ENCODE data around the gene ZNF174.

The ZNF174 gene

DNA sequence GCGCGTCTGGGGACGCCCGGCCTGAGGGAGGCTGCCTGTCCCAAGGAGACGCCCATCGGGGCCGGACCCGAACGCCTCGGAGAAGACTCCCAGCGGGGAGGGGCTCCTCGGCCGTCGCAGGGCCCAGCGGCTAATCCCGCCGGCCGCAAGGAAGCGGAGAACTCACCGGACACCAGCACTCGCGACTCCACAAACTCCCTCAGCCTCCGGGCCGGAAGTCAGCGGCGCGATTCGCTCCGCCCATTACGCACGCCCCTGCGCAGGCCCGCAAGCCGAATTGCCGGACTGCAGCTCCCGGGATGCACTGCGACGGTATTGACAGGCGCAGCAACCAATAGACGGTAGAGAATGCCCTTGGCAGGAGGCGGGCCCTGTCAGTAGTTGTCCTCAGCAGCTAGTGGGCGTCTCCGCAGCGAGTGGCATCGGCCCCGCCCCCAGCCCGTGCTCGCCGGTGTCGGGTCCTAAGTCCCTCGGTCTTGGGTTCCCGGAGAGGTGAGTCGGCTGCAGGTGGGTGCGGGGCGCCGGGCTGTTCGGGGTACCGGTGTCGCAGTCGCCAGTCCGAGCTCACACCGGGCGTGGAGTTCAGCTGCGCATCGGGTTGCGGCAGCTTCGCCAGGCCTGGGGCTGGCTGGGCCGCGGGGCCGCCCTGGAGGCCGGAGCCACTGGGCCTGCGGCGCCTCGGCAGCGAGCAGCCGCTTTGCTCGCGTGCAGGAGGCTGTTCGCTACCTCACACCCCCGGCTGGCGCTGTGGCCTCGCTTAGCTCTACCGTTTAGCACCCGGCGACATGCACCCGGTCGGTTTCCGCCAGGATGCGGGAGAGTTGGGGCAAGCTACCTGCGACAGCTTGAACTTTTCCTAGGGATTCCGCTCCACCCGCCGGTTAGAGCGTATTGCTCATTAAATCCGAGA, at the start of gene ZNF174, which contains the start of gene ZSCAN32:
ZNF174 (plus strand) TSS at position 437 of the 910 bp plus-strand sequence. CDS start 790 bp downstream, outside the sequence.
ZSCAN32 (minus strand) TSS at position 226 of the 910 bp plus-strand sequence. CDS start 3,447 bp downstream, outside the sequence.
- DNase-seq (ENCODE audit: low read depth in 2 of 2), result peak; percentile 94

DNA sequence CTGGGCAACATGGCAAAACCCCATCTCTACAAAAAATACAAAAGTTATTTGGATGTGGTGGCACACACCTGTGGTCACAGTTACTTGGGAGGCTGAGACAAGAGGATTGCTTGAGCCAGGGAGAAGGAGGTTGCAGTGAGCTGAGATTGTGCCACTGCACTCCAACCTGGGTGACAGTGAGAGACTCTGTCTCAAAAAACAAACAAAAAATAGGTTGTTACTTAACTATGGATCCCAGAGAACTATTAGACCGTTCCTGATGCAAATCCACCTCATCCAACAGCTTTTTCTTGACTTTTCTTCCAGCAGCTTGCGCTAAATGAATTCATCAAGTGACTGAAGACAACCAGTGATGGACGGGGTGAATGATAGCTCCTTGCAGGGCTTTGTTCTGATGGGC, 45.4 kb upstream of the ZNF174 start, which contains the start of gene OR2C1:
OR2C1 (plus strand) TSS at position 301 of the 400 bp plus-strand sequence; CDS start at position 353, 52 bp downstream.
- DNase-seq (ENCODE audit: low read depth in 2 of 2), result no peak

- no peak for DNase-seq (ENCODE audit: low read depth in 2 of 2)
Observed at GRCh38 chr16:3356118-3356517, 44.9 kb upstream of the ZNF174 start.

DNA sequence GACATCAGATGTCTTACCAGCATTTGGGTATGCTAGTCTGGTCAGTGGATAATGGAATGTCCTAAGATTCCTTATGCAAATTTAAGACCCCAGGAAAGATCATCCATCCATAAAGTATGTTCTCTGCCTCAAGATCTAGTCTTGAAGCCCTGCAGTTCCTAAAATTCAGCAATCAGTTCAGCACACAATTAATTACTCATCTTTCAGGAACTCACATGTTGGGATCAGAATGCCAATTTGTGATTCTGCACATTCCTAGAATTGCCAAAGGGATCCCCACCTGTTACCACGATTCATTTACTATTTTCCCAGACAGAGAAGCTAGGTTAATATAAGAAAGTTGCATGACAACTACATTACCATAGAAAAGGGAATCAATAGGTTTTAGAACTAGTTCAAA, 42.1 kb upstream of the ZNF174 start:
- no peak for DNase-seq (ENCODE audit: low read depth in 2 of 2)

- no peak for DNase-seq (ENCODE audit: low read depth in 2 of 2)
Observed at GRCh38 chr16:3362931-3363330, 38.1 kb upstream of the ZNF174 start.

DNA sequence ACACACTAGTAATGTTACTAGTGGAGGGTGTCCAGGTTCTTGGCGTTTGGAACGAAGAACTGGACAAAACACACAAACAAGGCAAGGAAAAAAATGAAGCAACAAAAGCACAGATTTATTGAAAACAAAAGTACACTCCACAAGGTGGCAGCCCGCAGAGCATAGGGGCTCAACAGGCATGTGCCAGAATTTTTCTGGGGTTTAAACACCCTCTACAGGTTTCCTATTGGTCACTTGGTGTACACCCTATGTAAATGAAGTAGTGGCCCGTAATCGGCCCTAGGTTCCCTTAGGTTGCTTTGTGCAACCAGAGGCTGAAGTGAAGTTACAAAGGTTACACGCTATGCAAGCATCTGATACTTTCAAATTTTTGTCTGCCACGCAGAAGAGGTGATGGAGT, 37.2 kb upstream of the ZNF174 start:
- DNase-seq (ENCODE audit: low read depth in 2 of 2), result no peak

DNA sequence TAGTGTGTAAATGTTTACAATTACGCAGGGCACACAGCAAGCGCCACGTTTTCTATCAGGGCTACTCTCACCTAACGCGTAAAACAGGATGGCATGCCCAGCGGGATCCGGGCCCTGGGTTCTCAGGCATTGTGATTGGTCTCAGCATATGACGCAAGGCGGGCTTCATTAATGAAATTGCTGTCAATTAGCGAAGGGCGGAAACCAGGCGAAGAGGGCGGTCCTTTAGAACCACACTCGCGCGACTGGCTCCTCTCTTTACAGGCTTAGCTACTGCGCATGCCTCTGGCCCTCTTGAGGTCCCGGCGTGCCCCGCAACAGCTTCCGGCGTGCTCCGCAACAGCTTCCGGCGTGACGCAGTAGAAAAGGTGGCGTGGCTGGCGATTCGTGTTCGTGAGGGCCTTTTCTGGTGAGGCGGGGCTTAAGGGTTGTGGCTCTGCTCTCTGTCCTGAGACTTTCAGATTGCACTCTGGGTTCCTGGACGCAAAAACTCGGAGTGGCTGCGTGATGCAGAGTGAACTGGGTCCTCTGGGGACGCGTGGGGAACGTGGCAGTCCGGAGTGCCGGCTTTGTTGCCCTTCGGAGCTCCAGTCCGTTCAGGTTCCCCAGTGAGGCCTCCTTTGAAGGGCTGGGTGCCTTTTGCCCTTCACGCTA, 36.1 kb upstream of the ZNF174 start:
- DNase-seq (ENCODE audit: low read depth in 2 of 2), result peak; percentile 55 to 61

- DNase-seq (ENCODE audit: low read depth in 2 of 2), result no peak
Observed at GRCh38 chr16:3369073-3369472, 31.9 kb upstream of the ZNF174 start.

DNA sequence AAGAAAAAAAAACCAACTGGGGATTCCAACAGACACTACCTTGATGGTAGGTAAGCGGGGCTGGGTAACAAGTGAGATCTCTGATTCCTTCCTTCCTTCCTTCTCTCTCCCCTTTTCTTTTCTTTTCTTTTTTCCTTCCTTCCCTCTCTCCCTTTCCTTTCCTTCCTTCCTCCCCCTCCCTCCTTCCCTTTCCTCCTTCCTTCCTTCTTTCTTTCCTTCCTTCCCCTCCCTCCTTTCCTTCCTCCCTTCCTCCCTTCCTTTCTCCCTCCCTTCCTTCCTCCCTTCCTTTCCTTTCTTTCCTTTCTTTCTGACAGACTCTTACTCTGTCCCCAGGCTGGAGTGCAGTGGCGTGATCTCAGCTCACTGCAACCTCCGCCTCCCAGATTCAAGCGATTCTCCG, 25.3 kb upstream of the ZNF174 start:
- no peak for DNase-seq (ENCODE audit: low read depth in 2 of 2)

DNA sequence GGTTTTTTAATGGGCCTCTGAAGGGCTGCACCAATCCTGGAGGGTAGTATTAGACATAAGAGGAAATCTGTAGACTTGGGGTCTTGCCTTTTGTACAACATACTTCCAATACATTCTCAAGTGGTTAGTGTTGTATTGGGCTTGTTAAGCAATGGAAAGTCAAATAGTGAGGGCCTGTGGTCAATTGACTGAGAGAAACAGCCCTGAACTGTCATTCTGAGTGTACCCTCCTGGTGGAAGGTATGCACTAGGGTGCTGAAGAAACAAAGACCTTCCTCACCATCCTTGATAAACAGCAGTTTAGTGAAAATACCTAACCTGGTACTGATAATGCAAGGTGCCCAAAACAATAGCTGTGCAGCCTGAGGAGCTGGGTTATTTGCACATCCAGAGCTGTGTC, 23.1 kb upstream of the ZNF174 start:
- no peak for DNase-seq (ENCODE audit: low read depth in 2 of 2)

- DNase-seq (ENCODE audit: low read depth in 2 of 2), result no peak
Observed at GRCh38 chr16:3383045-3383448, 18.0 kb upstream of the ZNF174 start.

DNA sequence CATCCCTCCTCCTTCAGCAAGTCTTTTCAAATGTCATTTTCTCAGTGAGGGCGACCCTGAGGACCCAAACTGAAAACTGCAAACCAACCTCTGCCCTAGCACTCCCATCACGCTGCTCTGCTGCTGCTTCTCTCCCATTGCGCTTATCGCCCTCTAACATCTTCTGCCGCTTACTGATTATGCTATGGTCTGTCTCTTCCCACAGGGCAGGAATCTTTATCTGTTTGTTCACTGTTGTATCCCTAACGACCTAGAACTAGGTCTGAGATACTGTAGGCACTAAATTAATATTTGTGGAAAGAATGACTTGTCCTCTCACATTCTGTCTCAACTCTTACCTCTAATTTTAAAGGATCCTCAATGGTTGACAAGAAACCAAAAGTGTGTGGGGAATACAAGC, 12.7 kb upstream of the ZNF174 start:
- DNase-seq (ENCODE audit: low read depth in 2 of 2), result no peak

DNA sequence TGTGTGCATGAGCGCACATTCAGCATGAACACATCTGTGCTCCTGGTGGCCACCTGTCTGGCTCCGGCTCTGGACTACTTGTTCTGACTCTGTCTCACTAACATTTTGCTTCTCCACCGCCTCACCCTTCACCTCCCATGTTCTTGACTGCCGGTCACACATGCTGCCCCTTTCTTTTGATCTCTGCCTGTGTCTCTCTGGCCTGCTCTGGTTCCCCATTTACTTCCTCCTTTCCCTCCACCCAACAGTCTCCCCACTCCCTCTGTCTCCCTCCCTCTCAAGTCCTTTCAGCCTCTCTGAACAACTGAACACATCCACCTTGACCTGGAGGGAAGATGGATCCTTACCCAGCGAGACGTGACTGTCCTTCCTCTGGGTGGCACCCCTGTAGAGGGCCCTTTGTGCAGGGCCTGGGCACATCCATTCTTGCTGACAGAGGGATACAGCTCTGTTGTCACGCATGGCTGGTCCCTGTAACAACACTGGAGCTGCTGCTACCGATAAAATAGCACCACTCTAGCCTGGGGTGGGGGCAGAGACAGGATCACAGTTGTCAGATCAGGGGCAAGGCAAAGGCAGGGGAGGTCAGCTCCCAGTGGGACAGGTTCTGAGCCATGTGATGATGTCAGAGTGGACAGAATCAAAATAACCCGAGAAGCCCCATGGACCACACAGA, 11.2 kb upstream of the ZNF174 start:
- DNase-seq (ENCODE audit: low read depth in 2 of 2), result no peak

GRCh38 chr16:3400446-3400778, 603 bp upstream of the ZNF174 start:
- DNase-seq (ENCODE audit: low read depth in 2 of 2), result no peak

DNA sequence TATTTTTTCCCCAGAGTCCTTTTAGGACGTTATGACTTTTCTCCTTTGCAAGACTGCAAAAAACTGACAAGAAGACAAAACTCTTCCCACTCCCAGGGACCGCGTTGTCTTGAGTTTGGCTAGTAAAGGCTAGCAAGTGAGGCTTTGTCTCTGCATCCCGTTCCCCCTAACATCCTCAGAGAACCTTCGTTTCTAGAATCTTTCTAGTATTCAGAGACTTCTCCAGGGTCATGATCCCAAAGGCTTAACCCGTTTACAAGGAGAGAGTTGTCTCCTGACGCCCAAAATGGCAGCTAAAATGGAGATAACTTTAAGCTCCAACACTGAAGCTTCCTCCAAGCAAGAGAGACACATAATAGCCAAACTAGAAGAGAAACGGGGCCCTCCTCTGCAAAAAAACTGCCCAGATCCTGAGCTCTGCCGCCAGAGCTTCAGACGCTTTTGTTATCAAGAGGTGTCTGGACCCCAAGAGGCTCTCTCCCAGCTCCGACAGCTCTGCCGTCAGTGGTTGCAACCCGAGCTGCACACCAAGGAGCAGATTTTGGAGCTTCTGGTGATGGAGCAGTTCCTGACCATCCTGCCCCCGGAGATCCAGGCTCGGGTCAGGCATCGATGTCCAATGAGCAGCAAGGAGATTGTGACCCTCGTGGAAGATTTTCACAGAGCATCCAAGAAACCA, 843 bp downstream of the ZNF174 start:
- no peak for DNase-seq (ENCODE audit: low read depth in 2 of 2)

DNA sequence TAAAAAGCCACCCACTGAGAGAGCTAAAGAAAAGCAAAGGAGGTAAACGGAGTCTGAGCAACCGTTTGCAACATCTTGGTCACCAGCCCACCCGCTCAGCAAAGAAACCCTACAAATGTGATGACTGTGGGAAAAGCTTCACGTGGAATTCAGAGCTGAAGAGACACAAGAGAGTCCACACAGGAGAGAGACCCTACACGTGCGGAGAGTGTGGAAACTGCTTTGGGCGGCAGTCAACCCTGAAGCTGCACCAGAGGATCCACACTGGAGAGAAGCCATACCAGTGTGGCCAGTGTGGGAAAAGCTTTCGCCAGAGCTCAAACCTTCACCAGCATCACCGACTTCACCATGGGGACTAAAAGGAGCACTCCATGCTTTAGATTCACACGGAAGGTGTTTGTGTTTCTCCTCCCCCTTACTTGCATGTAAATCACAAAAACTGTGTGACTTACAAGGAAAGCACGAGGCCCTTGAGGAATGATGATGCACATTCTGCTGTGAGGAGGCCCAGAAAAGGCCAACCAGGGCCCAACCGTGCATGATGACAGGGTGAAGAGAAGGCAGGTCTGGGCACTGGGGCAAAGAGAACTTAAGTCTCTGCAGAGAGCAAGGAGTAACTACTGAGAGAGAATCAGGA, 7.7 kb downstream of the ZNF174 start:
- DNase-seq (ENCODE audit: low read depth in 2 of 2), result no peak

DNA sequence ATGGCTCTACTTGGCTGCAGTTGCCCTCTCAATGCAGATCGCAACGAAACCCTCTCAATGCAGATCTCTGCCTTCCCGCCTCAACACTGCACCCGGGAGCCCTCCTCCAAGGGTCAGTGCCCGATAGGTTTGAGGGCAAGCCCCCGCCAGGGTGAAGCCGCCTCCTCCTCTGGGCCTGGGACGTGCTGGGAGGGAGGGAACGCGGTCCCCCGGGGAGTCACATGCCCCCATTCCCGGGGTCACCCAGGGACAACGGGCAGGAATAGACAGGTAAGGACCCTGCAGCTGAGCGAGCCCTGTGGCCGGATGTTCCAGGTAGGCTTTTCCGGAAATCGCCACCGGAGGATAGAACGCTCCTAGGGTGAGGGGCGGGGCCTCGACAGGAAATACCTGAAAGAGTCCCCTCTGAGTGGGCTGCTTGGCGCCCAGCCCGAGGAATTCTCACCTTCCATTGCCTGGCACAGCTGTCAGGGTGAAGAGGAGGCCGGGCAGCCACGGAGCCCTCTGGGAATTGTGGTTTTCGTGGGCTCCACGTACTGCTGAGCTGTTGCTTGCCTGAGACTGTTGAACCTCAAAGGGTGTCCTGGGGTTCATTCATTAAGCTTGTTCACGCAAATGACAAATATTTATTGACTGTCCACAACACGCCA, 12.8 kb downstream of the ZNF174 start:
- DNase-seq (ENCODE audit: low read depth in 2 of 2), result no peak

GRCh38 chr16:3431779-3432219, 30.8 kb downstream of the ZNF174 start:
- no peak for DNase-seq (ENCODE audit: low read depth in 2 of 2)

GRCh38 chr16:3434373-3434772, 33.4 kb downstream of the ZNF174 start:
- DNase-seq (ENCODE audit: low read depth in 2 of 2), result no peak

GRCh38 chr16:3439637-3440036, 38.6 kb downstream of the ZNF174 start:
- no peak for DNase-seq (ENCODE audit: low read depth in 2 of 2)
